ENCODE data around the gene SYN1.
"Not testable (repeated sequence)": the region's sequence is repeated elsewhere in the genome, so short reads cannot be mapped to it uniquely, and the experiment has no call there.

The SYN1 gene

DNA sequence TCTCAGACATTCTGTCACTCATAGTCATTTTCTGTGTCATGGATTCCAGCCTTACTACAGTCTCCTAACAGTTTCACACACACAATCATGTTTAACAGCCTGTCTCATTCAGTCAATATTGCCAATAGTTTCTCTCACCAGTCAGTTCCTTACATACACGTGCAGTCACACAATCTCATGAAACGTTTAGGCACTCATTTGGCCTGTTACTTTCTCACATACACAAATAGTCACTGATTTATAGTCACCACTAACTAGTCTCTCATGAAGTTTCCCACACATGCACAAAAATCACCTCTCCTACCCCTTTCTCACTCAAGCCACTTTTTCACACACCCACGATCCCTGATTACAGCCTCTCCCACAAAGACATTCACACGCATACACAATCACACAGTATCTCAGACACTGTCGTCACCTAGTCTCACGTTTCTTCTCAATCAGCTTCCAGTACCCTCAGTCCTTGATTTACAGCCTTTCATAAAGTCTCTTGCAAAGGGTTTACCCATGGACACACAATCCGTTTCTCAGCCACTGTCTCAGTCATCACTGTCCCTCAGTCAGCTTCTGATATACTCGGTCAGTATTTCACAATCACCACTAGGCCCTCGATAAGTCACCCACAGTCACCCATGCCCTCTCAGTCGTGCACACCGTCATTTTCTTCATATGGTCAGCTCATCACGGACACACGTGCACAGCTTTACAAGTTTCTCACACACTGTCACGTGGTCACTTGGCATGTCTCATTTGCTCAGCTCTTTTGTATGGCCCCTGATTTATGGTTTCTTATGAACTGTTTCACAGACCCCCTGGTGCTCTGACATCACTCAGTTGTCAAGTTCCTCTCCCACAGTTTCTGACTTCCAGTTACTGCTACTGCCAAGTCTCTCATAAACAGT, 14.3 kb upstream of the SYN1 start:
- no peak for DNase-seq (ENCODE audit: low spot score)

DNA sequence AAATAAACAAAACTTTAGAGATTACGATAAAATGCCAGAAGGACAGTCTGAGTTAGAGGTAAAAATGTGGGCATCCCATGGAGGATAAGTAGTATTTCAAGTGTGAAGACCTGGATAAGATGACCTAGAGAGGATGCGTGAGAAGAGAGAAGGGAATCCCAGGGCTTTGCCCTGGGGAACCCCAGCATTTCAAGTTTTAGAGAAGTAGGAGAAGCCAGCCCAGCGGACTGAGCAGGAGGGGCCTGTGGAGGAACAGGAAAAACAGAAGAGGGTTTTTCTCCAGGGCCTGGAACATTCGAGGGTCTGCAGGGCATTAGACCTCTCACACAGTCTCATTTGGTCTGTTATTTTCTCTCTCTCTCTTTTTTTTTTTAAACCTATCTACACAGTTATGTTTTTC, 13.0 kb upstream of the SYN1 start:
- no peak for DNase-seq (ENCODE audit: low spot score)

DNA sequence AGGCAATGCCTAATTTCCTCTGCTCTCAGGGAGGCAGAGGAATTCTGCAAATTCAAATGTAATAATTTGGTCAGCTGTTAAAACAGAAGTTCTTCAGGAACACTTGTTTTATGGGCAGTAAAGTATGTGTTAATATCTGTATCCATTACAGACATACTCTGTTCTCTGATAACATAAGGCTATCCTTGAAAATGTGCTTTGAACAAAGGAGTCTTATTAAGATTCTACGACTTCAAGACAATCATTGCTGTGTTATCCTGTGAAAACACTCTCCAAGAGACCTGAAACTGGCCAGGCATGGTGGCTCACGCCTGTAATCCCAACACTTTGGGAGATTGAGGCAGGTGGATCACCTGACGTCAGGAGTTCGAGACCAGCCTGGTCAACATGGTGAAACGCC, 12.0 kb upstream of the SYN1 start:
- DNase-seq (ENCODE audit: low spot score) = no peak

DNA sequence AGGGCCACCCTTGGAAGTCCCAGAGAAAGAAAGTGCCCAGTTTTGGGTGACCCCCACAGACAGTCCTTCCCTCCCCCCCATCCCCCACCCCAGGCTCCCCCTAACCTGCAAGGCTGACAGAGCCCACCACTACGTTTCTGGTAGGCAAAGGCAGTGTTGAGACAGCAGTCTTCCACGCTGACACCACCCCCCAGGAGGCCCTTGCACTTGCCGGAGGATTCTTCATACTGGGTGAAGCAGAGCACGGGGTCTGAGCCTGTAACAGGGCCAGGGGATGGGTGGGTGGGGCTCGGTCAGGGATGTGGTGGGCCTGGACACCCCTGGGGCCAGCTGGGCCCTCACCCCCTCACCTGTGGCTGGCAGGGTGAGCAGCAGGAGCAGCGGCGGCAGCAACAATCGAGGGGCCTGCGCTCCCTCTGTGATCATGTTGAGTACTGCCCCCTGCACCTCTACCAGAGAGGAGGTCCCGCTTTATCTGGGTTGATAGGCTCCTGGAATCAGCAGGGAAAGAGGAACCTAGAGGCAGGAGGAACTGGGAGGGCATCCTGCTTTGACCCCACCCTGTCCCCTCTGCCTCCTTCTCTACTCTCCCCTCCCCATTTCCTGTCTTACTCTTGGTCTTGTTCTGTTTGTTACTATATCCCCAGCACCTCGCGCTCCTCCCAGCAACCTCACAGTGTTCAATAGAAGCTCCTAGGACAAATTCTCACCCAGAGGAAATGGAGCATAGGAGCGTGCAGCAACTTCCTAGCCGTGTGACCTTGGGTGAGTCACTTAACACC, 10.0 kb upstream of the SYN1 start, which contains the start of gene CFP:
CFP (minus strand) TSS at position 512 of the 782 bp plus-strand sequence; CDS start at position 426, 86 bp downstream.
- no peak for DNase-seq (ENCODE audit: low spot score)

DNA sequence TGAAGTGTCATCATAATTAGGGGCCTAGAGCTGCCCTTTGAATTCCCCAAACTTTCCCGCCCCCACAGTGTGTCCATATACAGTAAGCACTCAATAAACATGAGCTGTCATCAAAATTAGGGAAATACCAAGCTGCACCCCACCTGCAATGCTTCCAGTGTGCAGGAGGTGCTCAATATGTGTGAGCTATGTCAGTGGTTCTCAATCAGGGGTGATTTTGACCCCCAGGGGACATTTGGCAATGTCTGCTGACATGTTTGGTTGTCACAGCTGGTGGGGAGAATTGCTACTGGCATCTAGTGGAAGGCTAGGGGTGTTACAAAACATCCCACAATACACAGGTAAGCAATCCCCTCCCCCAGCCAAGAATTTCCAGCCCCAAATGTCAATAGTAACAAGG, 9.3 kb upstream of the SYN1 start:
- no peak for DNase-seq (ENCODE audit: low spot score)

DNA sequence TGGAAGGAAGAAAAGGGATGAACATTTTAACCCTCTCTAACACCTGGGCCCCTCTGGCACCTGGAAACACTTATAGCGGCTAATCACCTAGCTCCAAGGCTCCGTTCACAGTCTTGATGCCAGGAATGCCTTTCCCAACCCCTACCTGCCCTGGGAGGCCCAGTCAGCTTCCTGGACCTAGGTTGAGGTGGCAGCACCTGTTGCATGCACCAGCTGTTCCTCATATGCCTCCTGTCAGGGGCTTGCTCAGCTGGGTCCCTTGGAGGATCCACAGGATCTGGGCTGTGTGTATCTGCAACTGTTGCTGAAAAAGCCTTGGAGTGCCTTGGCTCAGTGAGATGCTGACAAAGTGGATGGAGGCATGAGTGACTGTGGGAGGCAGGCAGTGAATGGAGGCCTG, 5.7 kb upstream of the SYN1 start:
- DNase-seq (ENCODE audit: low spot score) = no peak

DNA sequence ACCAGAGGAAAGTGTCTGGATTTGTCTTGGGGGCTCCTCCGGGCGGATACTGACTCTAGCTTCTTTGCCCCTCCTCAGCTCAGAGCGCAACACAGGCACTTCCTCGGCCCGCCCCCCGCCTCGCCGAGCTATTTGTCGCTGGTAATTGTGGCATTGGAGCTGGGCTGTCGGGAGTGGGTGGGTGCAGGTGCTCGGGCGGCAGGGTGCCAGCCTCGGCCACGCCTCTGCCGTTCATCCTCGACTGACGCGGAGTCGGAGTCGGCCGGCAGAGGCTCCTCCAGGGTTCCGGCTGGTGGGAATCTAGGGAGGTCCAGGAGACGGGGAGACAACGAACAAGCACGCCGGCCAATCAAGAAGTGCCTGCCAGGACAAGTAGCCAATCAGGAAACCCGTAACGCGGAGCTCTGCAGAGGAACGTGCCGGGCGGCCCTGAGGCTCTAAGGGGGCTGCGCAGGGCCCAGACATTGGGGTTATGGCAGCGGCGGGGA, 3.9 kb upstream of the SYN1 start:
- DNase-seq (ENCODE audit: low spot score) = no peak

DNA sequence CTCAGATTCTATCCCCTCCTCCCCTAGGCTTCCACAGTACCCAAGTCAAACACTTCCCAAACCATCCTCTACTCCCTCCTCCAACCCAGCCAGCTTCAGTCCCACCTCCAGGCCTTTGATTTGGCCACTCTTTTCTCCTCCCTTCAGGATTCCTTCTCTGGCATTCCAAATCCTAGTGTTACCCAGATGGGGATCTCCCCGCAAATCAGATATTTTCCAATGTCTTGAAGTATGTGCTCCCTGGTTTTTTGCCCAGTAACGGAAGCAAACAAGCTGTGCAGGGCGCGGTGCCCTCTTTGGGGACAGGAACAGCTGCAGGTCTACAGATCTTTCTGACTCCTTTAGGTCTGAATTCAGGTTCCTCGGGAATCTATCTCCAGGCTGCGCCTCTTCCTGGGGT, 2.2 kb upstream of the SYN1 start:
- DNase-seq (ENCODE audit: low spot score) = no peak

DNA sequence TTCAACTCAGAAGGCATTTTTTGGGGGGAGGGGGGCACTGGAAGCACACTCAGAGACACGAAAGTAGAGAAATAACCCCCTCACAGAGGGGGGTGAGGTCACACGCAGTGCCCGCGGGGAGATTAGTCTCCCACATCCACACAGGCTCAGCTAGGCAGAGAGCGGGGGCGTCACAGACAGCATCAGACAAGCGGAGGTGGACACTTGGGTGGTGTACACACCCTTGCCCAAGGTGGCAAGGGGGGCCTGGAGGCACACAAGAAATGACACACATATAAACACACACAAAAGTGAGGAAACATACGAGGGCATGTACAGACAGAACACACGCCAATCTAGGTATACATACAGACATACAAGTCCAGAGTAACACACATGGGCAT, 637 bp upstream of the SYN1 start:
- DNase-seq (ENCODE audit: low spot score) = no peak

DNA sequence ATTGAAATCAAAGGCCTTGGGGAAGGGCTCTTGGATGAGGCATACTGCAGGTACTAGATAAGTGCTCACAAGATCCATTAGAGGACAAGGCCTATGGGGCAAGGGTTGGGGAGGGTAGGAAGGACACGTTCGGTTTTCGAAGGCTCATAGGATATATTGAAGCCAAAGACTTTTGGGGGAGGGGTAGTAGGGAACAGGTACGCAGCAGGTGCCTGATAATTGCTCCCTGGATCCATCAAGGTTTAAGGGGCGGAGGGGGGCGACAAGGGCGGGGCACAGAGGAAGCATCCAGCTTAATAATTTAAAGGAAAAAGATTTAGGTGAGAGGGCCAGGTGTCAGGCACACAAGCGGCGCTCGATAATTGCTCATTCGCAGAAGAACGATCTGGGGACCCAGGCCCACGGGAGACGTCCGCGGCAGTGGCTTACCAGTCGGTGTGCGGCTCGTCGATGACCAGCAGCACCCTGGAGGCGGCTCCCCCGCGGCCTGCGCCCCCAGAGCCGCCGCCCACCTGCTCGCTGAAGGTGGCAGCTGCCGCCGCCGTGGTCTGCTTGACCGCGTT, 653 bp downstream of the SYN1 start:
- no peak for DNase-seq (ENCODE audit: low spot score)

DNA sequence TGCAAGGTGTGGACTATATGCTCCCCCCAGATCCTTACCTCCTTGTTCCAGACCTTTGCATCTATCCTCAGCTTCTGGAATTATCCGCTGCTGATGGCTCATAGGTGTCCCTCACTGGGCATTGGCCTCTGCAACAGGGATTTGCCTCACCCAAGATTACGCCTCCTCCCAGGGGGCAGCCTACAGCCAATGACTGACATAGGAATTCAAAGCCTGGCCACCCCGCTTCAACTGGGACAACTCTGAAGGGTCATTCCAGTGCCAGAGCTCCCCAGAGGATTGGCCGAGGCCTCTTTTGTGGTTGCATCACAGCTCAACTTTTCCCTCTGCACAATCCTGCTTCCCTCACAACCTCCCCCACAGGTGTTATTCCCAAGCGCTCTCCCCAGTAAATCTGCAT, 5.0 kb downstream of the SYN1 start:
- DNase-seq (ENCODE audit: low spot score) = no peak

DNA sequence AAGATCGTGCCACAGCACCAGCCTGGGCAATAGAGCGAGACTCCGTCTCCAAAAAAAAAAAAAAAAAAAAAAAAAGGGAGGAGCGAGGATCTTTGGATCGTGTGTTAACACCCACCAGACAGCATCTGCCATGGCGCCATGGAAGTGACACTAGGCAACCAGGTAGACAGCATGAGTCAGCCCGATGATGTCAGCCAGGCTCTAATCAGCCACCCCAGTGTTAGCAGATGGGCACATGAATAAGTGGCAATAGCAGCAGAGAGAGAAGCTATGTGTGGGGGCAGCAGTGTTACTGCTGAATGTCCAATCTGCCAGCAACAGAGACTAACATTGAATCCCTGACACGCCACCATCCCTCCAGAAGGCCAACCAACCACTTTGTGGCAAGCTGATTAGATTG, 6.6 kb downstream of the SYN1 start:
- no peak for DNase-seq (ENCODE audit: low spot score)

DNA sequence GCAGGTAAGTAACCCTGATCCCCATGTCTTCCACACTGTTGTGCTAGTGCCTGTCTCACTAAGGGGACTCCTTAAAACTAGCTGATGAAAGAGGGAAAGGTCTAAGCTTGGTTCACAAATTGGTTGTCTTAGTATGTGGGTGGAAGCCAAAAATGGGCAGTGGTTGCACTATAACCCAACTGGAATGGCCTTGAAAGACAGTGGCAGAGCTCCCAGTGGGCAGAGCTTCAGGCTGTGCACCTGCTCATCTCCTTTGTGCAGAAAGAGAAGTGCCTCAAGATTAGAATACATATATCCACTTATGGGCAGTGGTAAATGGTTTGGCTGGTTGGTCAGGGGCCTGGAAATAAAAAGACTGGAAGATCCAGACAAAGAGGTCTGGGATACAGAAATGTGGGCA, 7.2 kb downstream of the SYN1 start:
- no peak for DNase-seq (ENCODE audit: low spot score)

DNA sequence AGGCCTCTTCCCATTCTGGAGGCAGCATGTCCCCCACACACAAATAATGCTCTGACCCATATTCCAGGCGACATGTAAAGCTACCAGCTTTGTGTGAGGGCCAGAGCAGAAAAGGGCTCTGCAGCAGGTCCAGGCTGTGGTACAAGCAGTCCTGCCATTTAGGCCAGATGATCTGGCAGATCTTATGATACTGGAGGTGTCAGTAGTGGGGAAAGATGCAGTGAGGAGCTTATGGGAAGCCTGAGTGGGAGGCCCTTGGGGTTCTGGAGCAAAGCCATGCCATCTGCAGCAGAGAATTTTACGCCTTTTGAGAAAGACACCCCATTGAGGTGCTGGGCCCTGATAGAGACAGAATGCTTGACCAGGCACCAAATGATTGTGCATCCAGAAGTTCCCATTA, 7.7 kb downstream of the SYN1 start:
- DNase-seq (ENCODE audit: low spot score) = no peak

DNA sequence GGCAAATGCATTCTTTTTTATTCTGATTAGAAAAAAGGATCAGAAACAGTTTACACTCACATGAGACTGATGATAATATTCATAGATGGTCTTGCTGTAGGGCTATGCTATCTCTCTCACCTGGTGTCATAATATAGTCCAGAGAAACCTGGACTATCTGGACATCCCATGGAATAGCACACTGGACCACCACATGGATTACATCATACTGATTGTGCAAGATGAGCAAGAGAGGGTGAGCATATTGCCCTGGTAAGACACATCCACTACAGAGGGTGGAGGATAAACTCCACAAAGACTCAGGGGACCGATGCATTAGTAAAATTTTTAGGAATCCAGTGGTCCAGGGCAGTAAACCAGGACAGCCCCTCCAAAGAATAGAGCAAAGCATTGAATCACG, 8.2 kb downstream of the SYN1 start:
- no peak for DNase-seq (ENCODE audit: low spot score)

DNA sequence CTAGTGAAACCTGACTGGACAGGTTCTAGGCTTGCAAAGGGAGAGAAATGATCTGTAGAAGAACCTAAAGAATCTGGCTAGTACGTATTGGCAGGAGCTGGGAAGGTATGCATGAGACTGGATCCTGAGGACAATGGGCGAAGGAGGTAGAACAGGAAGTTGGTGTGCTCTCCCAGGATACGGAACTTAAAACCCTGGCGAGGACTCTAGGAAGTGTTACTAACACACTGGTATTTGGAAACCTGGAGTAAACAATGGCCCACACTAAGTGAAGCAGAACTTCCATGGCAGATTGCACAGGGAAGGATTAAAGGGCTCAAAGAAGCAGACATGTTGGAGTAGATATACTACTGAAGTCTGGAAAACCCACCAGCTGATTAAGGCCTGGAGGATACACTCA, 9.1 kb downstream of the SYN1 start:
- DNase-seq (ENCODE audit: low spot score) = no peak

DNA sequence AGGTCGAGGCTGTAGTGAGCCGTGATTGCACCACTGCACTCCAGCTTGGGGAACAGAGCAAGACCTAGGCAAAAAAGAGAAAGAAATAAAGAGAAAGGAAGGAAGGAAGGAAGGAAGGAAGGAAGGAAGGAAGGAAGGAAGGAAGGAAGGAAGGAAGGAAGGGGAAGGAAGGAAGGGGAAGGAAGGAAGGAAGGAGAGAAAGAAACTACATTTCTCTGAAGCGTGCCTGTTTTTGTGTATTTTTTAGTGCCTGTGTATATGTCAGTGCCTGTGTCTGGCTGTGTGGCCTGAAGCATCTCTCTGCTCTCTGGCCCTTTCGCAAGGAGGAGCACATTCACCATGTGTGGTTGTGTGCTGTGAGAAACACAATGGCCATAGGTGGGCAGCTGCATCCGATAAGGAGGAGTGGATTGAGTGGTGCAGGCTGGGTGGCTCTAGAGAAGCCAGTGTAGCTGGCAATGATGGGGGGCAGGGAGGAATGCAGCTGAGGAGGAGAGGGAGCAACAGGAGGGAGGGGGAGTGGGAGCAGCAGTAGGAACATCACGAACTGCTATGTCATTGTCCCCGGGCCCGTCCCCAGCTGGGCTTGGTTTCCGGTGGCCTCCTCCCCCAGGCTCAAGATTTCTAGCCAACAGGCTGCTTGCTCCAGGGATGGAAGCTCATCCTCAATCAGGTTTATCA, 11.4 kb downstream of the SYN1 start:
- DNase-seq (ENCODE audit: low spot score) = no peak

DNA sequence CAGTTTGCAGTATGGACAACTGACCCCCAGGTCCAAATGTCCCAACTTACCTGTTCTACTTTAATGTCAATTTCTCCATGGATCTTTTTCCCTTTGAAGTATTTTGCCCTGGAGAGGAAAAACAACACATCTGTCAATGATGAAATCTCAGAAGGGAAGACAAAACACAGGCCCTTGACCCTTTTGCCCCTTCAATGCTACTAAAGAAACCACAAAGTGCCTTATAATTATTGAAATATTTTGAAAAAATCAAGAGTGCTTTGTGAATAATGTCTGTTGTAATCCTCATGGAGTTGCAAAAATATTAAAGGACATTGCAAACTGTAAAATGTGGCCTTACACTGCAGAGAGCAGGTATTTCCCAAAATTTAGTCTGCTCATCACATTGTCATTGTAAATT, 12.6 kb downstream of the SYN1 start:
- no peak for DNase-seq (ENCODE audit: low spot score)

DNA sequence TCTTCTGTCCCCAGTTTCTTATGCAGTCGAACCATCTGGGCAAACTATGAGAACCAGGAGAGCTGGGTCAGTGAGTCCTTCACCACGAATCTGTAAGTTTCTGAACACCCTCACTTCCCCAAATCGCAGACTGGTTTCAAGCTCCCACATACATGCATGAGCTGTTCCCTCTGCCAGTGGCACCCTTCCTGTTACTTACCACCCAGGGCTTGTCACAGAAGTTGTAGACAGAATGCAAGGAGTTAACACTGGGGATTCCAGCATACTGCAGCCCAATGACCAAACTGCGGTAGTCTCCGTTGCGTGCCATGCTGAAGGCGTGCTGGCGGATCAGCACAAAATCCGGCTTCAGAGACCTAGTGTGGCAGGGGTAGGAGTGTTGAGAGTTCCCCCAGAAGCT, 14.6 kb downstream of the SYN1 start:
- no peak for DNase-seq (ENCODE audit: low spot score)

DNA sequence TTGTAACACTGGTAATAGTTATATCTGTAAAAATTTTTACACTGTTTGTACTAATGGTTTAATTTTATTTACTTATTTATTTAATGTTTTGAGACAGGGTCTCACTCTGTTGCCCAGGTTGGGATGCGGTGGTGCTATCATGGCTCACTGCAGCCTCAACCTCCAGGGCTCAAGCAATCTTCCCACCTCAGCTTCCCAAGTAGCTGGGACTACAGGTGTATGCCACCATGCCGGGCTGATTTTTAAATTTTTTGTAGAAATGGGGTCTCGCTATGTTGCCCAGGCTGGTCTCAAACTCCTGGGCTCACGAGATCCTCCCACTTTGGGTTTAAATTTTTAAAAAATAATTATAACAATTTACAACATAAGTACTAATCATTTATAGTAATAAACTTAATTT, 16.5 kb downstream of the SYN1 start:
- DNase-seq (ENCODE audit: low spot score) = not testable (repeated sequence)

DNA sequence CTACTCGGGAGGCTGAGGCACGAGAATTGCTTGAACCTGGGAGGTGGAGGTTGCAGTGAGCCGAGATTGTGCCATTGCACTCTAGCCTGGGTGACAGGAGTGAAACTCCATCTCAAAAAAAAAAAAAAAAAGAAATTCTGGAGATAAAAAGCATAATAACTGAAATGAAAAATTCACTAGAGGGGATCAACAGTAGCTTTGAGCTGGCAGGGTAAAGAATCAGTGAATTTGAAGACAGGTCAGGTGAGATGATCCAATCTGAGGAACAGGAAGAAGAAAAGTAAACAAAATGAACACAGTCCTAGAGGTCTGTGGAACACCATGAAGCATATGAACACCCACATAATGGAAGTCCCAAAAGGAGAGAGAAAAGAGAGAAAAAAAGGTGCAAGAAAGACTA, 22.4 kb downstream of the SYN1 start:
- no peak for DNase-seq (ENCODE audit: low spot score)

DNA sequence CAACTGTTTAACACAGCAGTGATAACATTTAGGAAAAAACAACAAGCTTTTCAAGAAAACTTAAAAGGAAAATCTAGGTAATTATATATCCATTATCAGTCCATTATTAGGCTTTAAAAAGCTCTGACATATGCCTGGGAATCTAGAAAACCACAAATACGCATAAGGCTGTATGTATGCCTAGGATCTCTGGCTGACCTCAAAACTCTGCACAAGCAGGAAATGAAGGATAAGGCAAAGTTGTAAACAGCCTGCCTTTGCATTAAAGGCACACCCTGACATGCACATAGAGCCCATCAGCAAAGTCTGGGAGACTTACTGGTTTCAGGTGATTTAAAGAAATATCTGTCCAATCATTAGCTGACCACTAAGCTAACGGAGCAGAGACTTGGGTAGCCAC, 23.4 kb downstream of the SYN1 start:
- DNase-seq (ENCODE audit: low spot score) = no peak

Data from HuH-7 (cell line).